MM.1S (cell line): Measurements from ENCODE around the gene ALDOA.
A peak's percentile ranks its signal among the peaks of the same experiment; 100 is the strongest.

Experiments used
- DNase-seq: peaks from one replicate; pipeline ENCODE4 v3.0.0-alpha.2; 2015
- H2AFZ ChIP-seq: fragments of 300-600 bp; sonication (generic); 2 replicates; pipeline ENCODE4 v1.6.0; 2016; ENCODE audit warnings: antibody characterized with exemption, low read length
- H3F3A ChIP-seq: fragments of 300-600 bp; sonication (generic); 2 replicates; pipeline ENCODE4 v1.6.1; 2016; ENCODE audit warnings: mild to moderate bottlenecking, antibody characterized with exemption, low read length, moderate library complexity, mixed read lengths; ENCODE audit not compliant: insufficient read depth
- H3K27ac ChIP-seq: fragments of 300-600 bp; sonication (generic); 2 replicates; pipeline ENCODE4 v1.5.1; 2016; ENCODE audit warnings: mild to moderate bottlenecking, low read length
- H3K27me3 ChIP-seq: fragments of 300-600 bp; sonication (generic); replicated peaks from 2 replicates; pipeline ENCODE4 v1.6.0; 2016; ENCODE audit warnings: low read length; ENCODE audit not compliant: insufficient read depth
- H3K36me3 ChIP-seq: fragments of 300-600 bp; sonication (generic); replicated peaks from 2 replicates; pipeline ENCODE4 v1.6.1; 2016; ENCODE audit warnings: mild to moderate bottlenecking, low read length, mixed read lengths; ENCODE audit not compliant: insufficient read depth
- H3K4me1 ChIP-seq: fragments of 300-600 bp; sonication (generic); 2 replicates; pipeline ENCODE4 v1.6.1; 2016; ENCODE audit warnings: low read length, mixed read lengths
- H3K4me2 ChIP-seq: fragments of 300-600 bp; sonication (generic); 2 replicates; pipeline ENCODE4 v1.6.0; 2016; ENCODE audit warnings: low read depth, low read length
- H3K4me3 ChIP-seq: fragments of 300-600 bp; sonication (generic); 2 replicates; pipeline ENCODE4 v1.5.1; 2016; ENCODE audit warnings: low read length, mixed read lengths
- H3K79me2 ChIP-seq: fragments of 300-600 bp; sonication (generic); 2 replicates; pipeline ENCODE4 v1.6.1; 2016; ENCODE audit warnings: mixed run types, low read length, mixed read lengths
- H3K9ac ChIP-seq: fragments of 300-600 bp; sonication (generic); 2 replicates; pipeline ENCODE4 v1.6.1; 2016; ENCODE audit warnings: low read length, mixed read lengths
- H3K9me2 ChIP-seq: fragments of 300-600 bp; sonication (generic); replicated peaks from 2 replicates; pipeline ENCODE4 v1.6.1; 2016; ENCODE audit warnings: mild to moderate bottlenecking, low read length, mixed read lengths; ENCODE audit not compliant: insufficient read depth
- H3K9me3 ChIP-seq: fragments of 300-600 bp; sonication (generic); replicated peaks from 2 replicates; pipeline ENCODE4 v1.6.1; 2016; ENCODE audit warnings: mild to moderate bottlenecking, low read length, mixed read lengths; ENCODE audit not compliant: insufficient read depth
- H4K20me1 ChIP-seq: fragments of 300-600 bp; sonication (generic); 2 replicates; pipeline ENCODE4 v1.6.1; 2016; ENCODE audit warnings: mild to moderate bottlenecking, low read length, moderate library complexity, mixed read lengths; ENCODE audit not compliant: insufficient read depth
- EZH2 ChIP-seq: fragments of 300-600 bp; sonication (generic); optimal IDR thresholded peaks from 2 replicates; pipeline ENCODE3; 2017; ENCODE audit warnings: low read depth, mild to moderate bottlenecking, antibody characterized with exemption, low read length, mixed read lengths
- EZH2phosphoT487 ChIP-seq: fragments of 300-600 bp; sonication (generic); IDR thresholded peaks from 2 replicates; pipeline ENCODE4 v1.6.1; 2018; ENCODE audit warnings: antibody characterized with exemption, low read length
- TF ChIP-seq, protein P1 (sequence below): fragments of 300-600 bp; sonication (generic); IDR thresholded peaks from 2 replicates; pipeline ENCODE4 v1.5.1; 2016; ENCODE audit warnings: antibody characterized with exemption, low read length, mixed read lengths

ALDOA gene

DNA sequence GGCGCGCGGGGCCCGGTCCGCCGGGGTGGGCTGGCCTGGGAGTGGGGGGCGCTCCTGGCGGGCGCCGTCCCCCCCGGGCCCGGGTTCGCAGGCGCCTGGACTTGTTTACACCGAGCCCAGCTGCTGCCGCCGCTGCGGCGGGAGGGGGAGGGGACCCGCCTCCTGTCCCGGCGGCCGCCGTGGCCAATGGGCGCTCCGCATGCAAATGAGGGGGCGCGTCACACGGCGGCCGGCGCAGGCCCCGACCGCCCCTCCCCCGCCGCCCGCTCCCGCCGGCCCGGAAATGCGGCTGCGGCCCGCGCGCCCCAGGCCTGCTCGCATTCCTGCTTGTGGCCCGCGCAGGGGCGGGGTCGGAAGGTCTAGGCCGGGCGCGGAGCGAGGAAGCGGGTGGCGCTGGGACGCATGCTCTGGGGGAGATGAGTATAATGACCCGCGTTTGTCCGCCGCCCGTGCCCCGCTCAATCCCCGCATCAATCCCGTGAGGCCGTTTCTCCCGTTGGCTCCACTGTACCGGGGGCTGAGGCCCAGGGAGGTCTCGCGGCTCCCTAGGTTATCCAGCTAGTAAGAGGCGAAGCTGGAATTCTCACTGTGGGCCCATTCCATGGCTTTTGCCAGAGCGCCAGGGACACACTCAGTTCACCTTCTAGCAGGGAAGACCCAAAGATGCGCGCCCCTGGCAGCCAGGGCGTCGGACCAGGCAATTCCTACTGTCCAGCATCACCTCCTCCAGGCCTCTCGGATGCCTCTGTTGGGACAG lies 30.7 kb downstream of the ALDOA start, which contains the start of gene YPEL3:
TSS of gene YPEL3 (minus strand) at position 109 of the 757 bp plus-strand sequence. CDS start 731 bp downstream, outside the sequence.
- Histone ChIP-seq H3K4me1 (peaks cover 24% of the 10 kb centered on the region), H3K9ac (peak within 1 kb of the TSS; percentile 95), H3K27ac (peak within 1 kb of the TSS; percentile 55; the same call in 1 of the 2 replicates), H3K79me2 (peaks cover 21% of the 10 kb centered on the region), H3K4me3 (peak within 1 kb of the TSS; percentile 99), H3F3A (peaks cover 22% of the 10 kb centered on the region), H3K9me2 (no peaks in the 10 kb centered on the region), H3K4me2 (peak within 1 kb of the TSS; percentile 100), H3K27me3 (no peaks in the 10 kb centered on the region), H3K9me3 (no peaks in the 10 kb centered on the region), H2AFZ (peak within 1 kb of the TSS; percentile 97), H3K36me3 (no peaks in the 10 kb centered on the region), H4K20me1 (no peaks in the 10 kb centered on the region)
- peak; percentile 90 for DNase-seq
- TF ChIP-seq EZH2phosphoT487 (no peak), EZH2 (no peak)
- TF ChIP-seq, protein P1, sequence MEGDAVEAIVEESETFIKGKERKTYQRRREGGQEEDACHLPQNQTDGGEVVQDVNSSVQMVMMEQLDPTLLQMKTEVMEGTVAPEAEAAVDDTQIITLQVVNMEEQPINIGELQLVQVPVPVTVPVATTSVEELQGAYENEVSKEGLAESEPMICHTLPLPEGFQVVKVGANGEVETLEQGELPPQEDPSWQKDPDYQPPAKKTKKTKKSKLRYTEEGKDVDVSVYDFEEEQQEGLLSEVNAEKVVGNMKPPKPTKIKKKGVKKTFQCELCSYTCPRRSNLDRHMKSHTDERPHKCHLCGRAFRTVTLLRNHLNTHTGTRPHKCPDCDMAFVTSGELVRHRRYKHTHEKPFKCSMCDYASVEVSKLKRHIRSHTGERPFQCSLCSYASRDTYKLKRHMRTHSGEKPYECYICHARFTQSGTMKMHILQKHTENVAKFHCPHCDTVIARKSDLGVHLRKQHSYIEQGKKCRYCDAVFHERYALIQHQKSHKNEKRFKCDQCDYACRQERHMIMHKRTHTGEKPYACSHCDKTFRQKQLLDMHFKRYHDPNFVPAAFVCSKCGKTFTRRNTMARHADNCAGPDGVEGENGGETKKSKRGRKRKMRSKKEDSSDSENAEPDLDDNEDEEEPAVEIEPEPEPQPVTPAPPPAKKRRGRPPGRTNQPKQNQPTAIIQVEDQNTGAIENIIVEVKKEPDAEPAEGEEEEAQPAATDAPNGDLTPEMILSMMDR = no peak

DNA sequence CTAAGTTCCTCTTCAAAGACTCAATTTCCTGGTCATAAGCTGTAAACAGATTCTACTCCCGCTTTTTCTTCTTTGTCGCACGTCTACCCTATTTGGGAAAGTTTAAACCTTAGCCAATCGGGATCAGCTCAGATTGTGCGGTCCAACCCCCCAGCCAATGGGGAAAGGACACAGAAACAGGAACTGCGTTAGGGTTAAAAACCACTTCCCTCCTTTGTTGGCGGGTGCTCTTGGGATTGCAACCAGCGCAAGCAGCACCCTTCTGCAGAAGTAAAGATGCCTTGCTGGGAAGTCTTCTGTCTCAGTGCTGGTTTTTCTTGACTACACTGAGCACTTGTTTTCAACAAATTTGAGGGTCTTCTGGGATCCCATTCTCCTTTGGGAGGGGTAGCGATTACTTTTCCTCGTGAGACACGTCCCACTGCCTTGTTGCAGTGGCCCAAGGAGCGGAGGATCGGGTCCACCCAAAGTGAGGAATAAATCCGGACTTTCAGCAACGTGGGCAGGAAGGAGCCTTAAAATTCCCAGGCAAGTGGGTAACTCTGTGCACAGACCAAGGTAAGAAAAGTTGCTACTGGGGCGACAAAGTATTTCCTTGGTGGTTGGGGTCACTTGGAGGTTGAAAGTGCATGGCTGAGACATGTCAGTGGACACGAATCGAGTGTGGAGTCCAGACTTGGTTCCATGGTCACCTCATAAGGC lies 31.5 kb downstream of the ALDOA start:
- no peak for DNase-seq
- peaks cover 22% of the 10 kb centered on the region for H3F3A ChIP-seq
- 0 out of 2 replicates have a peak overlapping the region, but pooled peaks have one; percentile 59 for H3K4me3 ChIP-seq
- H3K27me3 ChIP-seq = no peaks in the 10 kb centered on the region
- H2AFZ ChIP-seq = peak overlapping the region; percentile 97; the same call in 1 of the 2 replicates
- peaks cover 21% of the 10 kb centered on the region for H3K79me2 ChIP-seq
- H3K4me2 ChIP-seq = peak overlapping the region; percentile 81; the same call in 1 of the 2 replicates
- TF ChIP-seq, protein P1 = no peak
- TF ChIP-seq EZH2phosphoT487 (no peak), EZH2 (no peak)
- H3K9ac ChIP-seq = no peak overlapping the region
- H4K20me1 ChIP-seq = no peaks in the 10 kb centered on the region
- H3K9me2 ChIP-seq = no peaks in the 10 kb centered on the region
- H3K9me3 ChIP-seq = no peaks in the 10 kb centered on the region
- H3K27ac ChIP-seq = no peak overlapping the region
- H3K4me1 ChIP-seq = peaks cover 24% of the 10 kb centered on the region
- H3K36me3 ChIP-seq = no peaks in the 10 kb centered on the region

DNA sequence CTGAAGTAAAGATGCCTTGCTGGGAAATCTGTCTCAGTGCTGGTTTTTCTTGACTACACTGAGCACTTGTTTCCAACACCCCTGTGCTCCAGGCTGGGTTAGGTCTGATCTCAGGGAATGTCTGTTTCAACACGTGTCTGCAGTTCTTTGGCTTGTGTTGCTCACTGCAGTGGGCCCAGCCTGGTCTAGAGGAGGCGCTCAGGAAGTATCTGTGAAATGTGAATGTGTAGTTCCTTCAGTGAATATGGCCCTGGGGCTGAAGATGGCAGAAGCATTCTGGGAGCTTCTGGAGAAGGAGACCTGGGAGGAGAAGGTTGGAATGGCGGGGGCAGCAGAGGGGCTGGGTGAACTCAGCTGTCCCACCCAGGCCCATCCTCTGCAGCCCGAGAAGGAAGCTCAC lies 38.5 kb downstream of the ALDOA start:
- no peak overlapping the region for H3K4me2 ChIP-seq
- H3F3A ChIP-seq = no peaks in the 10 kb centered on the region
- no peaks in the 10 kb centered on the region for H3K9me3 ChIP-seq
- no peaks in the 10 kb centered on the region for H3K36me3 ChIP-seq
- H3K79me2 ChIP-seq = no peaks in the 10 kb centered on the region
- H3K27ac ChIP-seq = no peak overlapping the region
- H3K9me2 ChIP-seq = no peaks in the 10 kb centered on the region
- DNase-seq = no peak
- no peak overlapping the region for H3K9ac ChIP-seq
- H2AFZ ChIP-seq = no peak overlapping the region
- TF ChIP-seq, protein P1 = no peak
- TF ChIP-seq EZH2 (no peak), EZH2phosphoT487 (no peak)
- no peaks in the 10 kb centered on the region for H4K20me1 ChIP-seq
- no peaks in the 10 kb centered on the region for H3K27me3 ChIP-seq
- H3K4me3 ChIP-seq = no peak overlapping the region
- H3K4me1 ChIP-seq = no peaks in the 10 kb centered on the region
